Testis (tissue), 3 donors: ENCODE measurements around the gene CLIC4. TPM values are rescaled to one million over a fixed set of nuclear protein-coding genes. Genes with fewer than 3 reads are reported as not detected.

Experiments used
- DNase-seq: peaks from one replicate; pipeline ENCODE4 v3.0.0-alpha.2; 2019
- H3K27ac ChIP-seq, 2 donors: fragments of 200-600 bp; sonication (generic); one replicate each; pipeline ENCODE4 v1.5.1; 2019
- H3K27me3 ChIP-seq: fragments of 200-600 bp; sonication (generic); one replicate; pipeline ENCODE4 v1.5.1; 2019
- H3K36me3 ChIP-seq: fragments of 200-600 bp; sonication (generic); one replicate; pipeline ENCODE4 v1.5.1; 2017; ENCODE audit warnings: low read depth; ENCODE audit errors: missing control alignments
- H3K4me1 ChIP-seq: fragments of 200-600 bp; sonication (generic); one replicate; pipeline ENCODE4 v1.5.1; 2019
- H3K4me3 ChIP-seq, 2 donors: fragments of 200-600 bp; sonication (generic); one replicate each; pipeline ENCODE4 v1.5.1; 2017 to 2019
- H3K9me3 ChIP-seq: fragments of 200-600 bp; sonication (generic); one replicate; pipeline ENCODE4 v1.5.1; 2017
- POLR2A ChIP-seq: fragments of 450-650 bp; IDR thresholded peaks from one replicate; pipeline ENCODE4 v1.6.1; 2017; ENCODE audit warnings: antibody characterized with exemption, mild to moderate bottlenecking, moderate library complexity
- WGBS, 2 donors: methylation state at CpG; one replicate each; pipeline ENCODE4 v1.1.5; 2018; 5-methylcytosine and 5-hydroxymethylcytosine counted together
- intact Hi-C: fragments of 100-400 bp; cut with DNase I; formaldehyde crosslinking; loops from one replicate; pipeline ENCODE4 v1.15.1; 2023; ENCODE audit warnings: low total_unique reads
- polyA plus RNA-seq: library from polyadenylated mRNA; stranded (reverse); fragments of 350-450 nt; fragmentation: Illumina TruSeq; extraction: RNeasy Lipid Tissue Mini Kit (QIAGEN cat#74804); gene quantifications from one replicate; pipeline ENCODE4 v1.2.3, GENCODE V29; 2014; ENCODE audit warnings: low read depth, low replicate concordance; ENCODE audit not compliant: insufficient read depth
- total RNA-seq, 2 donors: library from RNA; depleted of rRNA; stranded (reverse); fragments of >200 nt; gene quantifications; one replicate each; pipeline ENCODE4 v1.2.3, GENCODE V29; 2016
- TF ChIP-seq, protein P1 (sequence below), 3 experiments: fragments of 450-650 bp in 2 of 3; fragments of 200-600 bp in 1 of 3; sonication (generic) in 1 of 3; IDR thresholded peaks; one replicate each; pipeline ENCODE4 v1.5.1; 2016 to 2019; ENCODE audit warnings: antibody characterized with exemption in 3 of 3, mild to moderate bottlenecking in 2 of 3, moderate library complexity in 1 of 3

CLIC4 gene
- total and polyA plus RNA-seq, 3 donors from 2014 or later = 47.2 to 72.4 (median 48.8) TPM

DNA sequence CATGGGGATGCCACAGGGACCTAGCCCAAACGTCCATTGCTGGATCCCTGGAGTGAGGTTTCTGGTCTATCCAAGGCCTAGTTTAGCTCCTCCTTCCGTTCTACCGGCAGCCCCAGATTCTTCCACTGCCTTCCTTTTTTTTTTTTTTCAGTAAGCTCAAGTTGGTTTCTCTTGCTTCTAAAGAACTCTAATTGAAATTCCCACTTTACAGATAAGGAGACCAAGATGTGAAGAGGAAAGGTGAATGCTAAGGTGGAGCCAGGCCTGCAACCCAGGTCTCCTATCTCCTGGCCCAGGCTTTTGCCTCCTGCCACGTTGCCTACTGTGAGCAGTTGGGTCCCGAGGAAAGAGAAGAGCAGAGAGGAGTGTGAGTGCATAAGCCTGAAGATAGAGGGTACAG, 31.5 kb upstream of the CLIC4 start:
- intact Hi-C loops = no loop called here
- H3K27me3 ChIP-seq = no peaks in the 10 kb centered on the region
- no peak for DNase-seq
- no peak for TF ChIP-seq POLR2A
- TF ChIP-seq, protein P1, sequence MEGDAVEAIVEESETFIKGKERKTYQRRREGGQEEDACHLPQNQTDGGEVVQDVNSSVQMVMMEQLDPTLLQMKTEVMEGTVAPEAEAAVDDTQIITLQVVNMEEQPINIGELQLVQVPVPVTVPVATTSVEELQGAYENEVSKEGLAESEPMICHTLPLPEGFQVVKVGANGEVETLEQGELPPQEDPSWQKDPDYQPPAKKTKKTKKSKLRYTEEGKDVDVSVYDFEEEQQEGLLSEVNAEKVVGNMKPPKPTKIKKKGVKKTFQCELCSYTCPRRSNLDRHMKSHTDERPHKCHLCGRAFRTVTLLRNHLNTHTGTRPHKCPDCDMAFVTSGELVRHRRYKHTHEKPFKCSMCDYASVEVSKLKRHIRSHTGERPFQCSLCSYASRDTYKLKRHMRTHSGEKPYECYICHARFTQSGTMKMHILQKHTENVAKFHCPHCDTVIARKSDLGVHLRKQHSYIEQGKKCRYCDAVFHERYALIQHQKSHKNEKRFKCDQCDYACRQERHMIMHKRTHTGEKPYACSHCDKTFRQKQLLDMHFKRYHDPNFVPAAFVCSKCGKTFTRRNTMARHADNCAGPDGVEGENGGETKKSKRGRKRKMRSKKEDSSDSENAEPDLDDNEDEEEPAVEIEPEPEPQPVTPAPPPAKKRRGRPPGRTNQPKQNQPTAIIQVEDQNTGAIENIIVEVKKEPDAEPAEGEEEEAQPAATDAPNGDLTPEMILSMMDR (IDR thresholded peaks at IDR 0.05) = no peak
- H3K27ac ChIP-seq = no peak overlapping the region
- H3K9me3 ChIP-seq = no peaks in the 10 kb centered on the region
- no peak overlapping the region for H3K4me3 ChIP-seq
- no peaks in the 10 kb centered on the region for H3K4me1 ChIP-seq
- WGBS, 2 donors = 63 to 74% methylated on average over 5 of the region's 5 CpGs
- no peaks in the 10 kb centered on the region for H3K36me3 ChIP-seq

DNA sequence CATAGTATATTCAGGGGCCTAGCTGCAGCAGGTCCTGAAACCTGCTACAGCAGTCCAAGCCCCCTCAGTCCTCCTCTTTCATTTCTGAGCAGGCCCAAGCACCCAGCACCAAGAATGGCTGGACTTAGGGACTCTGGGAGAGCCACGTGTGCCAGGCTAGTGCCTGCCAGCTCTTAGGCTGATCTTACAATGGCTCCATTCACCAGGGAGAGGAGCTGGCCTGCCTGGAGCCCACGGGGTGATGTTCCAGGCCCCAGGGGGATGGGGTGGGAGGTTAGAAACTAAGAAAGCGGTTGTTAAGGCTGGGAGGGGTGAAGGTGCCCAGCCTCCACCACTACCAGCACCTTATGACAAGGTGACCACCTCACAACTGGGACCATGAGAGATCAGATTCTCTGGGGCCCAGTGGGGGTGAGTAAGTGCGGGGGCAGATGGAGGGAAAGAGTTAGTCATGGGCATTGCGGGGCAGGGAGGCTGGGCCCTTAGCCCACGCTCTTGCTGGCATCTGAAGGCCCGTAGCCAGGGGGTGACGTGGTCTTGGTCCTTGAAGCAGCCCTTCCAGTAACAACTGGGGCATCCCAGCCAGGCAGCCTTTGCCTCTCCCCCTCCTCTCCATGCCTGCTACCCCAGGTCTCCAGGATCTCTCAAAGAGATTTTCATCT, 30.3 kb upstream of the CLIC4 start:
- H3K9me3 ChIP-seq = no peaks in the 10 kb centered on the region
- no peaks in the 10 kb centered on the region for H3K36me3 ChIP-seq
- DNase-seq = peak; percentile 56
- no peak overlapping the region for H3K4me3 ChIP-seq
- WGBS, 2 donors = 69 to 76% methylated on average over 6 to 8 of the region's 8 CpGs
- TF ChIP-seq POLR2A = no peak
- TF ChIP-seq, protein P1 (IDR thresholded peaks at IDR 0.05) = no peak
- no peaks in the 10 kb centered on the region for H3K4me1 ChIP-seq
- no peaks in the 10 kb centered on the region for H3K27me3 ChIP-seq
- intact Hi-C loops = no loop called here
- no peak overlapping the region for H3K27ac ChIP-seq

DNA sequence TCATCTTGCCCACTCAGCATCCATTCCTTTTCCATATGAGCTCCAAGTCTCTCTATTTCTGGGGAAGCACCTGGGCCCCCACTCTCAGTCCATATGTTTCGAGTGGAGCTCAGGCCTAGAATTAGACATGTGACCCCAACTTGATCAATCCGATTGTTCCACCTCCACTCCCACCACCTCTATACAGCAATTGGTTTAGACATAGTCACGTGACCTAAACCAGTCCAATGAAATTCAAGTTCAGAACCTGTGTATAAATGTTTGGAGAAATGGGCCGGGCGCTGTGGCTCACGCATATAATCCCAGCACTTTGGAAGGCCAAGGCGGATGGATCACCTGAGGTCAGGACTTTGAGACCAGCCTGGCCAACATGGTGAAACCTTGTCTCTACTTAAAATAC, 29.6 kb upstream of the CLIC4 start:
- peak overlapping the region in 1 of 2 donors; percentile 1 for H3K4me3 ChIP-seq
- no peaks in the 10 kb centered on the region for H3K9me3 ChIP-seq
- no peaks in the 10 kb centered on the region for H3K27me3 ChIP-seq
- WGBS, 2 donors = 61 to 88% methylated on average over 7 of the region's 7 CpGs
- H3K4me1 ChIP-seq = peaks cover 5% of the 10 kb centered on the region
- TF ChIP-seq, protein P1 (IDR thresholded peaks at IDR 0.05) = no peak
- no peak for TF ChIP-seq POLR2A
- DNase-seq = peak; percentile 43
- intact Hi-C loops = no loop called here
- no peaks in the 10 kb centered on the region for H3K36me3 ChIP-seq
- no peak overlapping the region for H3K27ac ChIP-seq

DNA sequence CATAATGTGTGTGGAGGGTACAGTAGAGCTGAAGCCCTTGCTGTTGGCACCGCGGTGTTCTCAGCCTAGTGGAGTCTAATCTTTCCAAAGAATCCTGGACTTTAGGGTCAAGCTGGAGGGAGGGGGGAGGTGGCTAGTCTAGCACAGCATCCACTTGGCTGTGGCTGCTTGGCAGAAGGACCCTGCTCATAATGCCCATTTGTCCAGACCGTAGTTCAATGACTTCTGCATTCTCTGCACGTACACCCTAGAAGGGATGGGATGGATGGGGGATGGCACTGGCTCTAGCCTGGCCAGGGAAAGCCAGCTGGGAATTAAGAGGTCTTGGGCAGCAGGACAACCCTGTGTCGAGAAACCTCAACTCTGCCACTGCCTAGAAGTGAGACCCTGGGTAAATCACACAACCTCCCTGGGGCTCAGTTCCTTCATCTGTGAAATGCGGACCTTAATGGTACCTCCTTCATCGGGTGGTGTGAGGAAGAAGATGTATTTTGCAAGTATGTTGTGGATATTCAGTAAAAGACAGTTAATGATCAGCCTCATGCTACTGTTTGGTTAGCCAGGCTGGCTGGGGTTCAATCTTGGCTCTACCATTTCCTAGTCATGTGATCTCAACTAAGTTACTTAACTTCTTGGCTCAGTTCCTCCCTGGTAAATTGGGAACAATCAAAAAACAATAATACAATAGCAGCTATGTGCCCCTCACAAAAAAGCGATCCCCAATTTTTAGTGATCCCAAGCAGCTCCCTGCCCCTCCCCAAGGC, 27.2 kb upstream of the CLIC4 start:
- Histone ChIP-seq H3K4me3 (no peak overlapping the region), H3K36me3 (no peaks in the 10 kb centered on the region), H3K9me3 (no peaks in the 10 kb centered on the region), H3K27ac (no peak overlapping the region), H3K27me3 (no peaks in the 10 kb centered on the region), H3K4me1 (peaks cover 9% of the 10 kb centered on the region)
- no peak for DNase-seq
- WGBS, 2 donors = 94 to 95% methylated on average over 8 of the region's 8 CpGs
- TF ChIP-seq, protein P1 (IDR thresholded peaks at IDR 0.05) = no peak
- TF ChIP-seq POLR2A = no peak
- intact Hi-C loops = no loop called here
